Measurements from ENCODE around the gene SH2D3A. TPM values are rescaled to one million over a fixed set of nuclear protein-coding genes. Genes with fewer than 3 reads are reported as not detected.

SH2D3A gene
- total RNA-seq, 1 experiment from 2014 or later, result 30.3 TPM

DNA sequence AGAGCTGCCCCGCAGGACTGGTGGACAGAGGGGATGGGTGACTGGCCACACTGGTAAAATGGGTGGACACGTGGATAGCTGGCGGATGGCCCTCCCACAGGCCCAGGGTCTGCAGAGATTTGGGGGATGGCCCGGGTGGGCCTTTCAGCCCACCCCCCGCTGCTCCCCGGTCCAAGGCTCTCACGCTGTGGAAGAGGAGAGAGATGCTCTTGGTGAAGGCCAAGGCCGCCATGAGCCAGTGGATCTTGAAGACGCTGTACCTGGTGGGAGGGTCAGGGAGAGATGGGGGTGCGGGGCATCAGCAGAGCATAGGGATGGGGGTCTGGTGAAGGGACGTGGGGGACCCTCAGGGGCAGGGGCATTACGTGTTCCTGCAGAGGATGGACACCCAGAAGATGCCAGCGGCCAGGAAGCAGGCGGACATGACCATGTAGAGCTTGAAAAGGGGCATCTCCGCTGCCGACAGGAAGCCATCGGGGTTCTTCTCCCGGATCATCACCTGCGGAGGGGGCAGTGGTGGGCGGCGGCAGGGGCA lies 34.4 kb downstream of the SH2D3A start:
- no peaks in the 10 kb centered on the region for H3K27me3 Mint-ChIP-seq (ENCODE audit: low read depth)
- H3K36me3 Mint-ChIP-seq, result peaks cover 9% of the 10 kb centered on the region
- DNase-seq (ENCODE audit: low spot score) (no peak), ATAC-seq (no peak)
- CTCF ChIA-PET, result interaction anchor here (0.6 to 1.9 kb wide), 16 partner anchors 8 to 336 kb away, joined by 3 to 10 read pairs (median 5); partner anchors contain the start of genes C3 and ZNF557
- POLR2A ChIA-PET, result interaction anchor here (0.6 to 1.0 kb wide), 2 partner anchors 20 to 68 kb away, joined by 3 to 6 read pairs; no protein-coding TSS in a partner anchor
- H3K9me3 Mint-ChIP-seq, result no peaks in the 10 kb centered on the region
- no peak overlapping the region for H3K4me3 Mint-ChIP-seq
- H3K27ac Mint-ChIP-seq, result no peak overlapping the region
- H3K4me1 Mint-ChIP-seq, result peaks cover 21% of the 10 kb centered on the region
- TF ChIP-seq JAZF1 (CRISPR knock-in tag; IDR thresholded peaks at IDR 0.05), result no peak
- TF ChIP-seq, protein P1, sequence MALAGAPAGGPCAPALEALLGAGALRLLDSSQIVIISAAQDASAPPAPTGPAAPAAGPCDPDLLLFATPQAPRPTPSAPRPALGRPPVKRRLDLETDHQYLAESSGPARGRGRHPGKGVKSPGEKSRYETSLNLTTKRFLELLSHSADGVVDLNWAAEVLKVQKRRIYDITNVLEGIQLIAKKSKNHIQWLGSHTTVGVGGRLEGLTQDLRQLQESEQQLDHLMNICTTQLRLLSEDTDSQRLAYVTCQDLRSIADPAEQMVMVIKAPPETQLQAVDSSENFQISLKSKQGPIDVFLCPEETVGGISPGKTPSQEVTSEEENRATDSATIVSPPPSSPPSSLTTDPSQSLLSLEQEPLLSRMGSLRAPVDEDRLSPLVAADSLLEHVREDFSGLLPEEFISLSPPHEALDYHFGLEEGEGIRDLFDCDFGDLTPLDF (CRISPR knock-in tag; IDR thresholded peaks at IDR 0.05), result no peak
- TF ChIP-seq GTF2I (CRISPR knock-in tag; conservative IDR thresholded peaks at IDR 0.05), result no peak
- TF ChIP-seq, protein P2, sequence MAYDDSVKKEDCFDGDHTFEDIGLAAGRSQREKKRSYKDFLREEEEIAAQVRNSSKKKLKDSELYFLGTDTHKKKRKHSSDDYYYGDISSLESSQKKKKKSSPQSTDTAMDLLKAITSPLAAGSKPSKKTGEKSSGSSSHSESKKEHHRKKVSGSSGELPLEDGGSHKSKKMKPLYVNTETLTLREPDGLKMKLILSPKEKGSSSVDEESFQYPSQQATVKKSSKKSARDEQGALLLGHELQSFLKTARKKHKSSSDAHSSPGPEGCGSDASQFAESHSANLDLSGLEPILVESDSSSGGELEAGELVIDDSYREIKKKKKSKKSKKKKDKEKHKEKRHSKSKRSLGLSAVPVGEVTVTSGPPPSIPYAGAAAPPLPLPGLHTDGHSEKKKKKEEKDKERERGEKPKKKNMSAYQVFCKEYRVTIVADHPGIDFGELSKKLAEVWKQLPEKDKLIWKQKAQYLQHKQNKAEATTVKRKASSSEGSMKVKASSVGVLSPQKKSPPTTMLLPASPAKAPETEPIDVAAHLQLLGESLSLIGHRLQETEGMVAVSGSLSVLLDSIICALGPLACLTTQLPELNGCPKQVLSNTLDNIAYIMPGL (CRISPR knock-in tag; IDR thresholded peaks at IDR 0.05), result no peak
- no peak for TF ChIP-seq GABPB1 (CRISPR knock-in tag; IDR thresholded peaks at IDR 0.05)
- TF ChIP-seq ZNF671 (CRISPR knock-in tag; IDR thresholded peaks at IDR 0.05), result no peak
- TF ChIP-seq, protein P3, sequence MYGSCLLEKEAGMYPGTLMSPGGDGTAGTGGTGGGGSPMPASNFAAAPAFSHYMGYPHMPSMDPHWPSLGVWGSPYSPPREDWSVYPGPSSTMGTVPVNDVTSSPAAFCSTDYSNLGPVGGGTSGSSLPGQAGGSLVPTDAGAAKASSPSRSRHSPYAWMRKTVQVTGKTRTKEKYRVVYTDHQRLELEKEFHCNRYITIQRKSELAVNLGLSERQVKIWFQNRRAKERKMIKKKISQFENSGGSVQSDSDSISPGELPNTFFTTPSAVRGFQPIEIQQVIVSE (CRISPR knock-in tag; IDR thresholded peaks at IDR 0.05; ENCODE audit: borderline replicate concordance), result no peak
- TF ChIP-seq FOXP1 (CRISPR knock-in tag; IDR thresholded peaks at IDR 0.05; ENCODE audit: borderline replicate concordance), result no peak
- TF ChIP-seq, protein P4, sequence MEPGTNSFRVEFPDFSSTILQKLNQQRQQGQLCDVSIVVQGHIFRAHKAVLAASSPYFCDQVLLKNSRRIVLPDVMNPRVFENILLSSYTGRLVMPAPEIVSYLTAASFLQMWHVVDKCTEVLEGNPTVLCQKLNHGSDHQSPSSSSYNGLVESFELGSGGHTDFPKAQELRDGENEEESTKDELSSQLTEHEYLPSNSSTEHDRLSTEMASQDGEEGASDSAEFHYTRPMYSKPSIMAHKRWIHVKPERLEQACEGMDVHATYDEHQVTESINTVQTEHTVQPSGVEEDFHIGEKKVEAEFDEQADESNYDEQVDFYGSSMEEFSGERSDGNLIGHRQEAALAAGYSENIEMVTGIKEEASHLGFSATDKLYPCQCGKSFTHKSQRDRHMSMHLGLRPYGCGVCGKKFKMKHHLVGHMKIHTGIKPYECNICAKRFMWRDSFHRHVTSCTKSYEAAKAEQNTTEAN (CRISPR knock-in tag; IDR thresholded peaks at IDR 0.05), result no peak
- TF ChIP-seq, protein P5, sequence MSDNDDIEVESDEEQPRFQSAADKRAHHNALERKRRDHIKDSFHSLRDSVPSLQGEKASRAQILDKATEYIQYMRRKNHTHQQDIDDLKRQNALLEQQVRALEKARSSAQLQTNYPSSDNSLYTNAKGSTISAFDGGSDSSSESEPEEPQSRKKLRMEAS (CRISPR knock-in tag; IDR thresholded peaks at IDR 0.05), result no peak
- no peak for TF ChIP-seq ZBTB21 (CRISPR knock-in tag; IDR thresholded peaks at IDR 0.05; ENCODE audit: borderline replicate concordance)

DNA sequence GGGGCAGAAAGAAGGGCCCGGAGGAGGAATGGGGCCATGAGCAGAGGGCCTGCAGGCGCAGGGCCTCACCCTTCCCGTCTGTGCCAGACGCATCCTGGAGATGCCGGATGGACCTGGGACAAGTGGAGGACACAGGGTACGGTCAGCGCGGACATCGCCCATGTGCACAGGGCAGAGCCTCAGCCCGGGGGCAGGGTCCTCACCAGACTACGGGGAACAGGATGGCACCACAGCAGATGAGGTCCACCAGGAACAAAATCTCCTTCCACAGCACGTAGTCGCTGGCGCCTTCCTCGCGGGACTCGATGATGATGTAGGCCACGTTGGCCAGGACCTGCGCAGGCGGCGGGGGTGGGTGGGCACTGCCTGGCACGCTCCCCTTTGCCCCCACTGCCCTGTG lies 35.4 kb downstream of the SH2D3A start:
- H3K27ac Mint-ChIP-seq, result no peak overlapping the region
- DNase-seq (ENCODE audit: low spot score) (no peak), ATAC-seq (no peak)
- H3K4me1 Mint-ChIP-seq, result peaks cover 21% of the 10 kb centered on the region
- POLR2A ChIA-PET, result no interaction called here
- CTCF ChIA-PET, result no interaction called here
- H3K27me3 Mint-ChIP-seq (ENCODE audit: low read depth), result no peaks in the 10 kb centered on the region
- H3K4me3 Mint-ChIP-seq, result no peak overlapping the region
- 0 out of 2 replicates have a peak, but pooled peaks cover 6% of the 10 kb centered on the region for H3K9me3 Mint-ChIP-seq
- TF ChIP-seq, protein P6, sequence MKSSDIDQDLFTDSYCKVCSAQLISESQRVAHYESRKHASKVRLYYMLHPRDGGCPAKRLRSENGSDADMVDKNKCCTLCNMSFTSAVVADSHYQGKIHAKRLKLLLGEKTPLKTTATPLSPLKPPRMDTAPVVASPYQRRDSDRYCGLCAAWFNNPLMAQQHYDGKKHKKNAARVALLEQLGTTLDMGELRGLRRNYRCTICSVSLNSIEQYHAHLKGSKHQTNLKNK (CRISPR knock-in tag; IDR thresholded peaks at IDR 0.05), result no peak
- TF ChIP-seq, protein P7, sequence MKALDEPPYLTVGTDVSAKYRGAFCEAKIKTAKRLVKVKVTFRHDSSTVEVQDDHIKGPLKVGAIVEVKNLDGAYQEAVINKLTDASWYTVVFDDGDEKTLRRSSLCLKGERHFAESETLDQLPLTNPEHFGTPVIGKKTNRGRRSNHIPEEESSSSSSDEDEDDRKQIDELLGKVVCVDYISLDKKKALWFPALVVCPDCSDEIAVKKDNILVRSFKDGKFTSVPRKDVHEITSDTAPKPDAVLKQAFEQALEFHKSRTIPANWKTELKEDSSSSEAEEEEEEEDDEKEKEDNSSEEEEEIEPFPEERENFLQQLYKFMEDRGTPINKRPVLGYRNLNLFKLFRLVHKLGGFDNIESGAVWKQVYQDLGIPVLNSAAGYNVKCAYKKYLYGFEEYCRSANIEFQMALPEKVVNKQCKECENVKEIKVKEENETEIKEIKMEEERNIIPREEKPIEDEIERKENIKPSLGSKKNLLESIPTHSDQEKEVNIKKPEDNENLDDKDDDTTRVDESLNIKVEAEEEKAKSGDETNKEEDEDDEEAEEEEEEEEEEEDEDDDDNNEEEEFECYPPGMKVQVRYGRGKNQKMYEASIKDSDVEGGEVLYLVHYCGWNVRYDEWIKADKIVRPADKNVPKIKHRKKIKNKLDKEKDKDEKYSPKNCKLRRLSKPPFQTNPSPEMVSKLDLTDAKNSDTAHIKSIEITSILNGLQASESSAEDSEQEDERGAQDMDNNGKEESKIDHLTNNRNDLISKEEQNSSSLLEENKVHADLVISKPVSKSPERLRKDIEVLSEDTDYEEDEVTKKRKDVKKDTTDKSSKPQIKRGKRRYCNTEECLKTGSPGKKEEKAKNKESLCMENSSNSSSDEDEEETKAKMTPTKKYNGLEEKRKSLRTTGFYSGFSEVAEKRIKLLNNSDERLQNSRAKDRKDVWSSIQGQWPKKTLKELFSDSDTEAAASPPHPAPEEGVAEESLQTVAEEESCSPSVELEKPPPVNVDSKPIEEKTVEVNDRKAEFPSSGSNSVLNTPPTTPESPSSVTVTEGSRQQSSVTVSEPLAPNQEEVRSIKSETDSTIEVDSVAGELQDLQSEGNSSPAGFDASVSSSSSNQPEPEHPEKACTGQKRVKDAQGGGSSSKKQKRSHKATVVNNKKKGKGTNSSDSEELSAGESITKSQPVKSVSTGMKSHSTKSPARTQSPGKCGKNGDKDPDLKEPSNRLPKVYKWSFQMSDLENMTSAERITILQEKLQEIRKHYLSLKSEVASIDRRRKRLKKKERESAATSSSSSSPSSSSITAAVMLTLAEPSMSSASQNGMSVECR (CRISPR knock-in tag; IDR thresholded peaks at IDR 0.05; ENCODE audit: borderline replicate concordance), result no peak
- no peak for TF ChIP-seq CREM (CRISPR knock-in tag; IDR thresholded peaks at IDR 0.05)
- TF ChIP-seq CBFB (CRISPR knock-in tag; IDR thresholded peaks at IDR 0.05; ENCODE audit: low read depth), result no peak
- no peak for TF ChIP-seq ZNF121 (CRISPR knock-in tag; IDR thresholded peaks at IDR 0.05)
- no peak for TF ChIP-seq HMGA2 (CRISPR knock-in tag; IDR thresholded peaks at IDR 0.05)
- no peak for TF ChIP-seq ELF4 (CRISPR knock-in tag; IDR thresholded peaks at IDR 0.05; ENCODE audit: low read depth)
- no peak for TF ChIP-seq ZNF416 (CRISPR knock-in tag; IDR thresholded peaks at IDR 0.05)
- TF ChIP-seq NR2C2 (CRISPR knock-in tag; IDR thresholded peaks at IDR 0.05), result no peak
- TF ChIP-seq ETV6 (CRISPR knock-in tag; IDR thresholded peaks at IDR 0.05), result no peak
- TF ChIP-seq NR3C1 (CRISPR knock-in tag; conservative IDR thresholded peaks at IDR 0.05; ENCODE audit: low read depth), result no peak
- TF ChIP-seq ZNF263 (CRISPR knock-in tag; IDR thresholded peaks at IDR 0.05; ENCODE audit: low read depth), result no peak
- no peak for TF ChIP-seq TCF7 (CRISPR knock-in tag; IDR thresholded peaks at IDR 0.05; ENCODE audit: low read depth)
- H3K36me3 Mint-ChIP-seq, result peaks cover 9% of the 10 kb centered on the region
